GM12878 (cell line): ENCODE data around the gene PRUNE2. TPM values are rescaled to one million over a fixed set of nuclear protein-coding genes. Genes with fewer than 3 reads are reported as not detected.

Source experiments
- ATAC-seq: fragments of 200-7000 bp; cut with Tn5 transposase; 3 replicates; pipeline ENCODE4 v1.9.1; 2020; ENCODE audit warnings: mild to moderate bottlenecking, moderate library complexity
- BruUV-seq: library from RNA; stranded (reverse); fragments of 400-500 nt; replicated peaks from 2 replicates; lab custom pipeline; 2021; lab: Mats Ljungman, UMichigan
- CTCF ChIA-PET: fragments of 300-600 bp; sonication (Branson Sonifier 250); formaldehyde crosslinking; extraction: SDS; loops from one replicate; lab custom pipeline; 2021; ENCODE audit warnings: inconsistent platforms; lab: Yijun Ruan, JAX
- POLR2A ChIA-PET: fragments of 350-600 bp; formaldehyde crosslinking; extraction: SDS; loops from one replicate; lab custom pipeline; 2021; ENCODE audit warnings: inconsistent platforms; lab: Charles Lee
- RAD21 ChIA-PET: fragments of 300-600 bp; sonication (Branson Sonifier 250); formaldehyde crosslinking; loops from one replicate; lab custom pipeline; 2023; ENCODE audit warnings: antibody characterized with exemption; ENCODE audit not compliant: unreplicated experiment; lab: Charles Lee
- SMC1A ChIA-PET: fragments of 300-600 bp; sonication (Branson Sonifier 250); formaldehyde crosslinking; loops from one replicate; lab custom pipeline; 2023; ENCODE audit not compliant: unreplicated experiment, uncharacterized antibody; lab: Charles Lee
- DNase-seq: peaks from one replicate; pipeline ENCODE4 v3.0.0-alpha.2; 2011; ENCODE audit warnings: low read depth, low spot score
- FAIRE-seq: peaks from 3 replicates; lab custom pipeline; 2011; peaks lifted over from hg19 to GRCh38; lab: Jason Lieb, UNC
- H2AFZ ChIP-seq: 2 replicates; pipeline ENCODE4 v1.6.0; 2011; ENCODE audit warnings: low read depth, low read length, control low read depth; ENCODE audit not compliant: control insufficient read depth
- H3K27ac ChIP-seq: 2 replicates; pipeline ENCODE4 v1.5.1; 2011; ENCODE audit warnings: control low read depth; ENCODE audit not compliant: control insufficient read depth, insufficient read depth
- H3K27me3 ChIP-seq, 2 experiments: replicated peaks in 1 of 2; 2 replicates each; pipeline versions ENCODE4 v1.6.0 to v1.6.1; 2011; ENCODE audit warnings: low read length in 1 of 2; ENCODE audit not compliant: control insufficient read depth in 2 of 2, insufficient read depth in 2 of 2
- H3K36me3 ChIP-seq, 2 experiments: 2 replicates each; pipeline ENCODE4 v1.5.1; 2011; ENCODE audit warnings: low read length in 1 of 2; ENCODE audit not compliant: control insufficient read depth in 2 of 2, insufficient read depth in 2 of 2
- H3K4me1 ChIP-seq: 2 replicates; pipeline ENCODE4 v1.6.1; 2011; ENCODE audit warnings: mild to moderate bottlenecking, low read length, moderate library complexity, mixed read lengths; ENCODE audit not compliant: control insufficient read depth, insufficient read depth
- H3K4me2 ChIP-seq: 2 replicates; pipeline ENCODE4 v1.6.0; 2011; ENCODE audit warnings: control low read depth; ENCODE audit not compliant: control insufficient read depth, insufficient read depth
- H3K4me3 ChIP-seq: fragments of 200-600 bp; sonication (generic); 2 replicates; pipeline ENCODE4 v1.5.1; 2016
- H3K79me2 ChIP-seq: 2 replicates; pipeline ENCODE4 v1.6.0; 2011; ENCODE audit warnings: low read length; ENCODE audit not compliant: control insufficient read depth, insufficient read depth
- H3K9ac ChIP-seq: 2 replicates; pipeline ENCODE4 v1.8.0; 2011; ENCODE audit warnings: low read length, control low read depth, mixed read lengths; ENCODE audit not compliant: control insufficient read depth, insufficient read depth
- H3K9me3 ChIP-seq: replicated peaks from 3 replicates; pipeline ENCODE4 v1.5.1; 2011; ENCODE audit warnings: mild to moderate bottlenecking, low read length; ENCODE audit not compliant: control insufficient read depth, insufficient read depth
- H4K20me1 ChIP-seq: 2 replicates; pipeline ENCODE4 v1.6.0; 2011; ENCODE audit not compliant: control insufficient read depth, insufficient read depth
- CBX5 ChIP-seq: sonication (generic); IDR thresholded peaks from 2 replicates; pipeline ENCODE4 v1.6.1; 2016; ENCODE audit warnings: low read depth, moderate library complexity, mild to moderate bottlenecking, inconsistent platforms
- ESRRA ChIP-seq: IDR thresholded peaks from 2 replicates; pipeline ENCODE4 v1.6.1; 2012; ENCODE audit warnings: mild to moderate bottlenecking, low read length, improper control_type of control experiment
- FOXM1 ChIP-seq: IDR thresholded peaks from 2 replicates; pipeline ENCODE4 v1.6.1; 2012; ENCODE audit warnings: low read depth, mild to moderate bottlenecking, inconsistent platforms, low read length, moderate library complexity
- MTA2 ChIP-seq: fragments of 450-650 bp; IDR thresholded peaks from 2 replicates; pipeline ENCODE4 v1.6.1; 2016; ENCODE audit warnings: low read depth, mild to moderate bottlenecking, moderate library complexity
- NR2C1 ChIP-seq: fragments of 450-650 bp; IDR thresholded peaks from 2 replicates; pipeline ENCODE4 v1.6.1; 2017; ENCODE audit warnings: antibody characterized with exemption, mild to moderate bottlenecking, moderate library complexity
- NR2C2 ChIP-seq: IDR thresholded peaks from 2 replicates; pipeline ENCODE4 v1.6.1; 2011; ENCODE audit warnings: borderline replicate concordance, low read depth; ENCODE audit not compliant: control insufficient read depth, insufficient read length
- PBX3 ChIP-seq: IDR thresholded peaks from 2 replicates; pipeline ENCODE4 v1.6.1; 2011; ENCODE audit warnings: mild to moderate bottlenecking, low read depth, low read length, moderate library complexity; ENCODE audit not compliant: insufficient replicate concordance
- SIX5 ChIP-seq: IDR thresholded peaks from 2 replicates; pipeline ENCODE4 v1.6.1; 2011; ENCODE audit warnings: mild to moderate bottlenecking, low read depth, low read length, moderate library complexity; ENCODE audit not compliant: severe bottlenecking
- SMAD5 ChIP-seq: IDR thresholded peaks from 2 replicates; pipeline ENCODE4 v1.6.1; 2016; ENCODE audit warnings: antibody characterized with exemption, low read depth
- ZNF592 ChIP-seq: fragments of 450-650 bp; IDR thresholded peaks from 2 replicates; pipeline ENCODE4 v1.6.1; 2017; ENCODE audit warnings: mild to moderate bottlenecking, moderate library complexity
- WGBS: methylation state at CpG from one replicate; pipeline ENCODE4 v1.1.6; 2016; ENCODE audit warnings: low lambda C conversion rate; ENCODE audit not compliant: insufficient replicate concordance, insufficient coverage; ENCODE audit errors: missing lambda C conversion rate; 5-methylcytosine and 5-hydroxymethylcytosine counted together
- in situ Hi-C: fragments of 300-500 bp; cut with MboI; formaldehyde crosslinking; loops from 9 replicates; pipeline ENCODE4 v1.14.3; 2018; ENCODE audit warnings: mixed read lengths
- intact Hi-C: fragments of 100-400 bp; cut with micrococcal nuclease; formaldehyde crosslinking; loops from one replicate; pipeline ENCODE4 v1.14.2; 2022; ENCODE audit not compliant: unreplicated experiment
- polyA plus RNA-seq, 11 experiments: library from polyadenylated mRNA; depleted of rRNA in 4 of 11; unstranded in 6 of 11; stranded (reverse) in 5 of 11; fragments of >200 nt; fragmentation: Nextera tagmentation in 4 of 11; fragmentation: Illumina TruSeq in 1 of 11; extraction: Ambion mirVana in 4 of 11; extraction: Trizol in 1 of 11; gene quantifications; 1 replicate in 1 of 11; 2 replicates in 10 of 11; pipeline versions ENCODE4 v1.2.1 to v1.2.3, GENCODE V29; 2011 to 2016; ENCODE audit warnings: inconsistent platforms in 2 of 11, missing spikeins in 2 of 11, low read depth in 1 of 11
- total RNA-seq, 4 experiments: library from RNA; depleted of rRNA in 3 of 4; stranded (reverse); fragments of >200 nt in 3 of 4; fragmentation: Illumina TruSeq in 1 of 4; extraction: Trizol in 1 of 4; gene quantifications; 2 replicates each; pipeline versions ENCODE4 v1.2.1 to v1.2.3, GENCODE V29; 2013 to 2021

Gene PRUNE2
- total and polyA plus RNA-seq, 10 of the 15 experiments (the other 5 are each of a cell fraction or from before 2014, with no cell fraction given) = 0.07 to 0.63 (median 0.25) TPM

GRCh38 chr9:76904661-76905457 is 1.1 kb downstream of the PRUNE2 start (continued):
- no peak for TF ChIP-seq ZNF592
- TF ChIP-seq, all 136 proteins: peak for 0

- RAD21 ChIA-PET = no interaction called here
- intact Hi-C loops = no loop called here
- 9% methylated on average over 6 of the region's 6 CpGs for WGBS
These were observed 3.5 kb downstream of the PRUNE2 start for GRCh38 chr9:76902395-76902794.

More at GRCh38 chr9:76902395-76902794, 3.5 kb downstream of the PRUNE2 start:
- no TSS peak for BruUV-seq
- no peak for ATAC-seq
- Histone ChIP-seq H3K4me2 (no peak overlapping the region), H3K4me3 (no peak overlapping the region), H4K20me1 (no peaks in the 10 kb centered on the region), H3K4me1 (no peaks in the 10 kb centered on the region), H3K36me3 (no peaks in the 10 kb centered on the region), H3K27me3 (peaks cover 3 to 20% of the 10 kb centered on the region in 2 experiments), H3K9ac (no peak overlapping the region), H3K9me3 (no peaks in the 10 kb centered on the region), H2AFZ (no peak overlapping the region), H3K79me2 (no peaks in the 10 kb centered on the region), H3K27ac (no peak overlapping the region)
- FAIRE-seq = no peak
- in situ Hi-C loops = no loop called here
- CTCF ChIA-PET = no interaction called here
- SMC1A ChIA-PET = no interaction called here
- DNase-seq = no peak
- TF ChIP-seq SIX5 = no peak
- TF ChIP-seq CBX5 = no peak
- no peak for TF ChIP-seq MTA2
- TF ChIP-seq ESRRA = no peak
- no peak for TF ChIP-seq PBX3
- no peak for TF ChIP-seq FOXM1
- TF ChIP-seq NR2C2 = no peak
- TF ChIP-seq SMAD5 = no peak
- TF ChIP-seq NR2C1 = no peak
- POLR2A ChIA-PET = no interaction called here
